HL-60 (cell line): Measurements from ENCODE around the gene FSD1L.

Experiments
- DNase-seq, 2 experiments: peaks; one replicate each; pipeline ENCODE4 v3.0.0-alpha.2; 2010 to 2020; ENCODE audit warnings: low read depth in 1 of 2, low spot score in 1 of 2
- H3K27ac ChIP-seq: fragments of 250-450 bp; sonication (Bioruptor Pico); replicated peaks from 2 replicates; pipeline ENCODE4 v1.5.1; 2020; ENCODE audit warnings: mild to moderate bottlenecking, moderate library complexity
- H3K27me3 ChIP-seq: fragments of 250-450 bp; sonication (Bioruptor Pico); 2 replicates; pipeline ENCODE4 v1.5.1; 2021; ENCODE audit warnings: mild to moderate bottlenecking, moderate library complexity; ENCODE audit not compliant: insufficient read depth, poor library complexity, severe bottlenecking
- H3K4me3 ChIP-seq: replicated peaks from 2 replicates; pipeline ENCODE4 v1.5.1; 2011; ENCODE audit warnings: mild to moderate bottlenecking, control low read depth, low read length; ENCODE audit not compliant: insufficient read depth
- GABPA ChIP-seq: IDR thresholded peaks from 2 replicates; pipeline ENCODE4 v1.6.1; 2012; ENCODE audit warnings: low read depth
- POLR2AphosphoS5 ChIP-seq: IDR thresholded peaks from 2 replicates; pipeline ENCODE4 v1.6.1; 2012; ENCODE audit warnings: low read depth
- REST ChIP-seq: IDR thresholded peaks from 2 replicates; pipeline ENCODE4 v1.6.1; 2012; ENCODE audit warnings: low read depth; ENCODE audit not compliant: insufficient replicate concordance
- SPI1 ChIP-seq: IDR thresholded peaks from 2 replicates; pipeline ENCODE4 v1.6.1; 2012; ENCODE audit warnings: low read depth, mild to moderate bottlenecking, borderline replicate concordance
- TF ChIP-seq, protein P1 (sequence below): IDR thresholded peaks from one replicate; pipeline ENCODE4 v1.5.1; 2011; ENCODE audit warnings: low read length, control low read depth, inconsistent platforms; ENCODE audit not compliant: insufficient read depth

Gene FSD1L

GRCh38 chr9:105459336-105459735, 11.5 kb downstream of the FSD1L start:
- Histone ChIP-seq H3K4me3 (no peak overlapping the region), H3K27me3 (no peaks in the 10 kb centered on the region), H3K27ac (no peak overlapping the region)
- no peak for TF ChIP-seq REST
- TF ChIP-seq SPI1, result no peak
- TF ChIP-seq GABPA, result no peak
- TF ChIP-seq POLR2AphosphoS5, result no peak
- TF ChIP-seq, protein P1, sequence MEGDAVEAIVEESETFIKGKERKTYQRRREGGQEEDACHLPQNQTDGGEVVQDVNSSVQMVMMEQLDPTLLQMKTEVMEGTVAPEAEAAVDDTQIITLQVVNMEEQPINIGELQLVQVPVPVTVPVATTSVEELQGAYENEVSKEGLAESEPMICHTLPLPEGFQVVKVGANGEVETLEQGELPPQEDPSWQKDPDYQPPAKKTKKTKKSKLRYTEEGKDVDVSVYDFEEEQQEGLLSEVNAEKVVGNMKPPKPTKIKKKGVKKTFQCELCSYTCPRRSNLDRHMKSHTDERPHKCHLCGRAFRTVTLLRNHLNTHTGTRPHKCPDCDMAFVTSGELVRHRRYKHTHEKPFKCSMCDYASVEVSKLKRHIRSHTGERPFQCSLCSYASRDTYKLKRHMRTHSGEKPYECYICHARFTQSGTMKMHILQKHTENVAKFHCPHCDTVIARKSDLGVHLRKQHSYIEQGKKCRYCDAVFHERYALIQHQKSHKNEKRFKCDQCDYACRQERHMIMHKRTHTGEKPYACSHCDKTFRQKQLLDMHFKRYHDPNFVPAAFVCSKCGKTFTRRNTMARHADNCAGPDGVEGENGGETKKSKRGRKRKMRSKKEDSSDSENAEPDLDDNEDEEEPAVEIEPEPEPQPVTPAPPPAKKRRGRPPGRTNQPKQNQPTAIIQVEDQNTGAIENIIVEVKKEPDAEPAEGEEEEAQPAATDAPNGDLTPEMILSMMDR, result no peak
- DNase-seq, result no peak

DNA sequence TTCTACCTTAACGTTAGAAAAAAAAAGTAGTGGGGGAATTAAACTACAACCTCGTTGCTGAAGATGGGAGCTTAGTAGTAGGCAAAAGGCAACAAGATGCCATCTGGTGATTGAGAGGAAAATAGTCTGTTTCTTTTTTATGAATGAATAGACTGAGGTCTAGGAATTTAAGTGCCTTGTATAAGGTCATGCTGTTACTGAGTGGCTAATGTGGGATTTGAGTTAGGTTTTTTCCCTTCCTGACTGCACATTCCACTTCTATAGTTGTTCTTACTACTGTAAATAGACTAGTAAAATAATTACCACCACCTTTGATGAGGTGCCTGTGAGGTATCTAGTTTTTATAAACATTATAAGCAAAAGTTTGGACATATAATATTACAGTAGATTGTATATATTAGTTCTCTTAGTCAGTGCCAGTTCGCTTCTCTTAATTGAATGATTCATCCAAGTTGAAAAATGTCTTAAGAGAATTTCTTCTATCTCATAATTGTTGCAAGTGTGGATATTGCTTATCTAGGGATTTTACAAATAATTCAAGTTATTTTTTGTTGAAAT, 19.1 kb downstream of the FSD1L start:
- TF ChIP-seq POLR2AphosphoS5 (no peak), SPI1 (no peak), REST (no peak), GABPA (no peak)
- TF ChIP-seq, protein P1, result no peak
- Histone ChIP-seq H3K27ac (no peak overlapping the region), H3K27me3 (no peaks in the 10 kb centered on the region), H3K4me3 (no peak overlapping the region)
- no peak for DNase-seq

DNA sequence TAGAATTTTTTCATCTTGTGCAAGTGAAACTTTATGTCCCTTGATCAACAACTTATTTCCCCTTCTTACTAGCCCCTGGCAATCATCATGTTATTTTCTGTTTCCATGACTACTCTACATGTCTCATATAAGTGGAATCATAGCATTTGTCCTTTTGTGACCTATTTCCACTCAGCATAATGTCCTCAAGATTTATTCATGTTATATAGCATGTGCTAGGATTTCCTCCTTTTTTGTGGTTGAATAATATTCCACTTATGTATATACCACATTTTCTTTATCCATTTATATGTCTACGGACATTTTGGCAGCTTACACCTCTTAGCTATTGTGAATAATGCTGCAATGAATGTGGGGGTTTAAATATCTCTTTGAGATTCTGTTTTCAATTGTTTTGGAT, 21.0 kb downstream of the FSD1L start:
- Histone ChIP-seq H3K27me3 (no peaks in the 10 kb centered on the region), H3K27ac (no peak overlapping the region), H3K4me3 (no peak overlapping the region)
- no peak for DNase-seq
- TF ChIP-seq, protein P1, result no peak
- TF ChIP-seq REST (no peak), SPI1 (no peak), POLR2AphosphoS5 (no peak)
